ENCODE results near the gene MUSK. TPM values are rescaled to one million over a fixed set of nuclear protein-coding genes. Genes with fewer than 3 reads are reported as not detected.

MUSK gene
- total RNA-seq, 1 experiment from 2014 or later, result not detected

- no peak for DNase-seq (ENCODE audit: low spot score)
- H3K4me3 Mint-ChIP-seq, result no peak overlapping the region
- TF ChIP-seq OVOL2 (CRISPR knock-in tag; IDR thresholded peaks at IDR 0.05; ENCODE audit: borderline replicate concordance) (no peak), ZNF281 (CRISPR knock-in tag; IDR thresholded peaks at IDR 0.05) (no peak), E2F1 (CRISPR knock-in tag; IDR thresholded peaks at IDR 0.05) (no peak), CREB1 (CRISPR knock-in tag; IDR thresholded peaks at IDR 0.05) (no peak), NR2C2 (CRISPR knock-in tag; IDR thresholded peaks at IDR 0.05) (no peak)
- peaks cover 4% of the 10 kb centered on the region for H3K4me1 Mint-ChIP-seq
- ATAC-seq, result no peak
- ChIA-PET CTCF (no interaction called here), POLR2A (no interaction called here)
- no peaks in the 10 kb centered on the region for H3K27me3 Mint-ChIP-seq (ENCODE audit: low read depth)
- H3K36me3 Mint-ChIP-seq, result no peaks in the 10 kb centered on the region
- no peak overlapping the region for H3K27ac Mint-ChIP-seq
- H3K9me3 Mint-ChIP-seq, result peaks cover 5% of the 10 kb centered on the region; the same call in 1 of the 2 replicates
Observed at GRCh38 chr9:110762783-110763182, 94.2 kb downstream of the MUSK start.

- H3K36me3 Mint-ChIP-seq, result no peaks in the 10 kb centered on the region
- TF ChIP-seq SOX15 (CRISPR knock-in tag; IDR thresholded peaks at IDR 0.05), result no peak
- no peak for TF ChIP-seq SMAD4 (CRISPR knock-in tag; IDR thresholded peaks at IDR 0.05)
- TF ChIP-seq PREB (CRISPR knock-in tag; IDR thresholded peaks at IDR 0.05; ENCODE audit: borderline replicate concordance), result no peak
- no peak for TF ChIP-seq JUN (CRISPR knock-in tag; IDR thresholded peaks at IDR 0.05)
- H3K9me3 Mint-ChIP-seq, result peaks cover 5% of the 10 kb centered on the region; the same call in 1 of the 2 replicates
- POLR2A ChIA-PET, result no interaction called here
- H3K4me1 Mint-ChIP-seq, result peaks cover 4% of the 10 kb centered on the region
- no peak overlapping the region for H3K4me3 Mint-ChIP-seq
- no peak for DNase-seq (ENCODE audit: low spot score)
- CTCF ChIA-PET, result no interaction called here
- no peak overlapping the region for H3K27ac Mint-ChIP-seq
- H3K27me3 Mint-ChIP-seq (ENCODE audit: low read depth), result no peaks in the 10 kb centered on the region
- ATAC-seq, result no peak
Observed at GRCh38 chr9:110763568-110763967, 95.0 kb downstream of the MUSK start.

GRCh38 chr9:110764006-110764405 is 95.4 kb downstream of the MUSK start:
- ChIA-PET POLR2A (no interaction called here), CTCF (no interaction called here)
- H3K27me3 Mint-ChIP-seq (ENCODE audit: low read depth), result no peaks in the 10 kb centered on the region
- no peaks in the 10 kb centered on the region for H3K36me3 Mint-ChIP-seq
- H3K27ac Mint-ChIP-seq, result no peak overlapping the region
- DNase-seq (ENCODE audit: low spot score), result no peak
- peaks cover 4% of the 10 kb centered on the region for H3K4me1 Mint-ChIP-seq
- peaks cover 5% of the 10 kb centered on the region; the same call in 1 of the 2 replicates for H3K9me3 Mint-ChIP-seq
- no peak for ATAC-seq
- H3K4me3 Mint-ChIP-seq, result no peak overlapping the region
- TF ChIP-seq IRF1 (CRISPR knock-in tag; IDR thresholded peaks at IDR 0.05) (no peak), TCF7 (CRISPR knock-in tag; IDR thresholded peaks at IDR 0.05; ENCODE audit: low read depth) (no peak), ZNF423 (CRISPR knock-in tag; IDR thresholded peaks at IDR 0.05) (no peak), NR1H2 (CRISPR knock-in tag; IDR thresholded peaks at IDR 0.05) (no peak), ZNF671 (CRISPR knock-in tag; IDR thresholded peaks at IDR 0.05) (no peak), NFE2L1 (CRISPR knock-in tag; IDR thresholded peaks at IDR 0.05) (no peak), CTCF (IDR thresholded peaks at IDR 0.05) (no peak), E2F5 (CRISPR knock-in tag; IDR thresholded peaks at IDR 0.05) (no peak), NFATC4 (CRISPR knock-in tag; IDR thresholded peaks at IDR 0.05) (no peak), ZNF219 (CRISPR knock-in tag; IDR thresholded peaks at IDR 0.05; ENCODE audit: borderline replicate concordance) (no peak), PREB (CRISPR knock-in tag; IDR thresholded peaks at IDR 0.05; ENCODE audit: borderline replicate concordance) (no peak), ESRRA (CRISPR knock-in tag; IDR thresholded peaks at IDR 0.05; ENCODE audit: borderline replicate concordance) (no peak), ZSCAN18 (CRISPR knock-in tag; IDR thresholded peaks at IDR 0.05) (no peak)
